ENCODE data around the gene RUNDC1.
A peak's percentile ranks its signal among the peaks of the same experiment; 100 is the strongest.
"Not testable (repeated sequence)": the region's sequence is repeated elsewhere in the genome, so short reads cannot be mapped to it uniquely, and the experiment has no call there.

The RUNDC1 gene

GRCh38 chr17:42980274-42980765 is at the start of gene RUNDC1:
RUNDC1 (plus strand) TSS chr17:42980565; CDS start chr17:42980577, 12 bp downstream.
- peak; percentile 89 for DNase-seq (ENCODE audit: low spot score)

GRCh38 chr17:42937712-42938596 is 42.4 kb upstream of the RUNDC1 start:
- no peak for DNase-seq (ENCODE audit: low spot score)

GRCh38 chr17:42944211-42944610 is 36.2 kb upstream of the RUNDC1 start:
- no peak for DNase-seq (ENCODE audit: low spot score)

- DNase-seq (ENCODE audit: low spot score) = no peak
These were observed 33.6 kb upstream of the RUNDC1 start for GRCh38 chr17:42946812-42947211.

GRCh38 chr17:42950044-42950783 is 30.2 kb upstream of the RUNDC1 start:
- DNase-seq (ENCODE audit: low spot score) = no peak

GRCh38 chr17:42953669-42954068 is 26.7 kb upstream of the RUNDC1 start:
- DNase-seq (ENCODE audit: low spot score) = no peak

DNA sequence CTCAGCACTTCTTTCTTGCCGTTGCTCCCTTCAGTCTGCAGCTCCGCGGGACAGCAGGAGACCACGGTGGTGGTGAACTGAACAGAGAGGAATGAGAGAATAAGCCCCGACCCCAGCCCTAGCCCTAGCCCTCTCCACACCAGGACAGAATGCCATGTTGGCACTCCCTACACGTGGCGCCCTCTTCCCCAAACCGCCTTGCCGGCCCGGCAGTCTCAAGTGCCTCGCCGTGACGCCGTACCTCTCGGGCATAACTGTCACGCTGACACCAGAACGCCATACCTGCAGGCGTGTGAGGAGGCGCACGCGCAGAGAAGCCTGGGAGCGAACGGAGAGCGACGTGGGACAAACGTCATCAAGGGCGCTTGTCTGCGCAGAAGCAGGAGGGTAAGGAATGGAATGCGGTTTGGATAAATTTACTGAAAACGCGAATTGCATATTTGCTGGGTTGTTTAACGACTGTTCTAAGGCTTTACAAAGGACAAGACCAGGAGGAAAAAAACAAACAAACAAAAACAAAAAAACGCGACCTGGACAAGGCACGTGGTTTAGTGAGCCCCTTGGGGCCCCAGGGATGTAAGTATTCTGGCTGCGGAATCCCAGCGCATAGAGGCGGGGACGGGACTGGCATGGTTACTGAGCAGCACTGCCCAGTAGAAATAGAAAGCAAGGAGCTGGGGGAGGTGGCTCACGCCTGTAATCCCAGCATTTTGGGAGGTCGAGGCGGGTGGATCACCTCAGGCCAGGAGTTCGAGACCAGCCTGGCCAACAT is 16.0 kb upstream of the RUNDC1 start, which contains the start of gene AARSD1:
Gene AARSD1 (minus strand): TSS at position 294 of the 772 bp plus-strand sequence. CDS start 14 bp downstream, at position 280.
- DNase-seq (ENCODE audit: low spot score) = peak; percentile 90

GRCh38 chr17:42967925-42968324 is 12.4 kb upstream of the RUNDC1 start:
- no peak for DNase-seq (ENCODE audit: low spot score)

DNA sequence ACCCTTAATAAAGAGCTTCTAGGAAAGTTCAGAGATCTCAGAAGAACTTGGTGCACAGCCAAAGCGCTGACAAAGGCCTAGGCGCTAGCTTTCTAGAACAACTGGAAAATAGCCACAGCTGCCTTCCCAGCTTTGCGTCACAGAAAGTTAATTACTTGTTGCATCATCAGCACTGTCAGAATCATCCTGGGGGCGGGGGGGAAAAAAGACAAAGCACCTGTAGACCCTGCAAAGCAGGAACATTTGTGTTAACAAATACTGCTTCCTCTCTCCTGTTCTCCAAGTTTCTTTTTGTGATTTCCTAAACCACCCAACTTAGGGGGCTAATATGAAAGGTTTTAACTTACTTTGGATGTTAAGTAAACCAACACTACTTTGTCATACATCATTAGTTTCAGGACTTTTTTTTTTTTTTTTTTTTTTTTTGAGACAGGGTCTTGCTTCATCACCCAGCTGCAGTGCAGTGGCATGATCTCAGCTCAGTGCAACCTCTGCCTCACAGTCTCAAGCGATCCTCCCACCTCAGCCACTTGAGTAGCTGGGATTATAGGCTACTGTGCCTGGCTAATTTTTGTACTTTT is 11.3 kb upstream of the RUNDC1 start:
- DNase-seq (ENCODE audit: low spot score) = no peak

GRCh38 chr17:42971589-42971988 is 8.8 kb upstream of the RUNDC1 start:
- DNase-seq (ENCODE audit: low spot score) = no peak

DNA sequence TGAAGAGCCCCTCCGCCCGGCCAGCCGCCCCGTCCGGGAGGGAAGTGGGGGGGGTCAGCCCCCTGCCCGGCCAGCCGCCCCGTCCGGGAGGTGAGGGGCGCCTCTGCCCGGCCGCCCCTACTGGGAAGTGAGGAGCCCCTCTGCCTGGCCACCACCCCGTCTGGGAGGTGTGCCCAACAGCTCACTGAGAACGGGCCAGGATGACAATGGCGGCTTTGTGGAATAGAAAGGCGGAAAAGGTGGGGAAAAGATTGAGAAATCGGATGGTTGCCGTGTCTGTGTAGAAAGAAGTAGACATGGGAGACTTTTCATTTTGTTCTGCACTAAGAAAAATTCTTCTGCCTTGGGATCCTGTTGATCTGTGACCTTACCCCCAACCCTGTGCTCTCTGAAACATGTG is 7.0 kb upstream of the RUNDC1 start:
- DNase-seq (ENCODE audit: low spot score) = not testable (repeated sequence)

GRCh38 chr17:42975265-42975664 is 5.1 kb upstream of the RUNDC1 start:
- no peak for DNase-seq (ENCODE audit: low spot score)

GRCh38 chr17:42975701-42976100 is 4.7 kb upstream of the RUNDC1 start:
- not testable (repeated sequence) for DNase-seq (ENCODE audit: low spot score)

DNA sequence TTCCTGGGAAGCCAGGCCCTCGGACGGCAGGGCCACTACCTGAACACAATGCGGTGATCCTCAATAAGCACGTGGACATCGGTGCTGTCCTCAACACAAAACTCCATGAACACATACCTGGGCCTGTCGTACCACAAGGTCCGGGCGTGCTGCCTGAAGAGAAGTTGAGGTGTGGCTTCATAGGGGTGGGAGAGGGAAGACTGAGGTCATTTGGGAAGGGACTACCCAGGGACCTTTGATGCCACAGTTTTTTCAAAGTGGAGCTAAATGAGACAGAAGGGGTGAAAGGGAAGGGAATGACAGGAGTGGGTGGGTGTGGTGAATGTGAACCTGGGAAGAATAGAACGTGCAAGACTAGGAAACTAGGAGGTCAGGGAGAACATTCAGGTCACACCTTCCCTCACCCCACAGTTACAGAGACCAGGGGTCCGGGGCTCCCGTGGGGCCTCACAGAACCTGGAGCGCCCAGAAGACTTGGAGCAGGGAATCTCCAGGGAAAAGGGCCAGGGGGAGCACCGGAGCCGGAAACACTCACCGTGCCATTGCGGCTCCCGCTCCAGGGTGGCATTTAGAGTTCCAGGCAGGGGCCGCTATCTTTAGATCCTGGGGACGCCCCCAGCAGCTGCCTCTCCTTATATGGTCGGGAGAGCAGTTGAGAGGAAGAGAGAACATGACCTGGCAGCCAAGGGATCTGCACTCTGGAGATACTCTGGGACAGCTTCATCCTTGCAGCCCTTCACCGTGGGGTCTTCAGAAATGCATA is 673 bp upstream of the RUNDC1 start, which contains the start of gene PTGES3L:
Gene PTGES3L (minus strand): TSS at position 570 of the 763 bp plus-strand sequence. CDS start 27 bp downstream, at position 543.
- DNase-seq (ENCODE audit: low spot score) = no peak

DNA sequence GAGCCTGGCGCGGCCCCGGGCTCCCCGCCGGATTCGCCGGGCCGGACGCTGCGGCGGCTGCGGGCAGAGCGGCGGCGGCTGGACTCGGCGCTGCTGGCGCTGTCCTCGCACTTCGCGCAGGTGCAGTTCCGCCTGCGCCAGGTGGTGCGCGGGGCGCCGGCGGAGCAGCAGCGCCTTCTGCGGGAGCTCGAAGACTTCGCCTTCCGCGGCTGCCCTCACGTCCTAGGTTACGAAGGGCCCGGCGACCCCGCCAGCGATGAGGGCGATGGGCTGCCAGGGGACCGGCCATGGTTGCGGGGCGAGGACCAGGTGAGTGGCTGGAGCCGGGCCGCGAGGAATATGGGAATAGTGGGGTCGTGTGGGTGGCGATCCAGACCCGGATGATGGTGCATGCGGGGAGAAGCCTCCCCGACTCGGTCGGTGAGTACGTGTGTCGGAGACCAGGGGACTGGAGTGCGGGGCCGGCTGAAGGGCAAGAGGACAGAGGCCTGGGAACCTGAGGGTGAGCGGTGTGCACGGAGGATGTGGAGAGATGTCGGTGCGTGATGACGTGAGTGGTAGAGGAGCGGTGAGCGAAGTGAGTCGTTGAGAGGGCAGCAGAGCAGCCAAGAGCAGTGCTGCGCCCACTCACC is 517 bp downstream of the RUNDC1 start:
- peak; percentile 26 for DNase-seq (ENCODE audit: low spot score)

DNA sequence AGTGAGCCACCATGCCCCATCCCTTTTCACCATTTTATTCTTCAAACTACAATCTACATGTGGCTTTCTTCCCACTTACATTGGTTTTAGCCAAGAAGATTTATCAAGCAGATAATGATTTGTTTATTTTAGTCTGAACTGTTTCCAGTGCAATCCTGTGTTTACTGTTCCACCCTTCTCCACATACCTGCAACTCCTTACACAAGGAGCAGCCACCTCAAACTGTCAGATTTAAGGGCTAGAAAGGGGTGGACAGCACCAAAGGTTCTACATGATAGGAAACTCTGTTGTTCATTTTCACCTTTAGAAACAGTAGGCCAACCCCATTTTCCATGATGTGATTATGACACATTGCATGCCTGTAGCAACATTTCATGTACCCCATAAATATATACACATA is 1.9 kb downstream of the RUNDC1 start:
- no peak for DNase-seq (ENCODE audit: low spot score)

- DNase-seq (ENCODE audit: low spot score) = no peak
These were observed 4.9 kb downstream of the RUNDC1 start for GRCh38 chr17:42985225-42985624.

DNA sequence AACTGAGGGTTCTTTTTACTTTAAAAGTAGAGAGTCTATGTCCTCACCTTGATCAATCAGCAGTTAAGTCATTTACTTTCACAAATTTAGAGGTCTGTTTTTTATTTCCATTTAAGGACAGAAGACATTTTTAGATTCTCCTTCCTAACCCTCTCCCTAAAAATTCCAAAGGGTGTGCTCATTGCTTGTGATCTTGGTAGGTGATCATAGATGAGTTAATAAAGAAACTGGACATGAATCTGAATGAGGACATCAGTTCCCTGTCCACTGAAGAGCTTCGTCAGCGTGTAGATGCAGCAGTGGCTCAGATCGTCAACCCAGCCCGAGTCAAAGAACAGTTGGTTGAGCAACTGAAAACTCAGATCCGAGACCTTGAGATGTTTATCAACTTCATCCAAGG is 8.8 kb downstream of the RUNDC1 start:
- DNase-seq (ENCODE audit: low spot score) = no peak

- no peak for DNase-seq (ENCODE audit: low spot score)
These were observed 9.6 kb downstream of the RUNDC1 start for GRCh38 chr17:42989726-42990652.
